ENCODE results near the gene POLD2. TPM values are rescaled to one million over a fixed set of nuclear protein-coding genes. Genes with fewer than 3 reads are reported as not detected.

Gene POLD2
- total RNA-seq, 2 experiments from 2014 or later: 287 to 296 TPM

- Mint-ChIP-seq H3K4me3 (no peak within 1 kb of the TSS), H3K4me1 (peaks cover 23% of the 10 kb centered on the region), H3K27ac (peak within 1 kb of the TSS; percentile 59), H3K27me3 (peaks cover 5% of the 10 kb centered on the region), H3K36me3 (peaks cover 11% of the 10 kb centered on the region), H3K9me3 (no peaks in the 10 kb centered on the region)
- DNase-seq: no peak
These were observed 57.8 kb downstream of the POLD2 start, which contains the start of gene PGAM2 for GRCh38 chr7:44065431-44066110. TSS of gene PGAM2 (minus strand) at chr7:44065567. CDS start at chr7:44065529, 38 bp downstream.

DNA sequence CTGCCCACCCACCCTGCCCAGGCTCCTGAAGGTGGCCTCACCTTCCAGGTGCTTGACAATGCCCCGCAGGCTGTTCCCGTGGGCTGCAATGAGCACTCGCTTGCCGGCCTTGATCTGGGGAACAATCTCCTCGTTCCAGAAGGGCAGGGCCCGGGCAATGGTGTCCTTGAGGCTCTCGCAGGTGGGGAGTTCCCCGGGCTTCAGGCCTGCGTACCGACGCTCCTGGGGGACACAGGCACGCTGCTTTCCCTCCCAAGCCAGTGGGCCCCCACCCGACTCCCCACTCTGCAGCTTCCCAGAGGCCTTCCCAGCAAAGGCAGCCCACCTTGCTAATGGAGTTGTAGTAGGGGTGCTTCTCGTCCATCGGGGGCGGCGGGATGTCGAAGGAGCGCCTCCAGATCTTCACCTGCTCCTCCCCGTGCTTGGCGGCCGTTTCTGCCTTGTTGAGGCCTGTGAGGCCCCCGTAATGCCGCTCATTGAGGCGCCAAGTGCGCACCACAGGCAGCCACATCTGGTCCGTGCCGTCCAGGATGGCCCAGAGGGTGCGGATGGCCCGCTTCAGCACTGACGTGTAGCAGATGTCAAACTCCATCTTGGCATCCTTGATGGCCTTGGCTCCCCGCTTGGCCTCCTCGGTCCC, 58.4 kb downstream of the POLD2 start:
- Mint-ChIP-seq H3K36me3 (peaks cover 13% of the 10 kb centered on the region), H3K4me1 (peaks cover 27% of the 10 kb centered on the region), H3K4me3 (no peak overlapping the region), H3K27me3 (peaks cover 5% of the 10 kb centered on the region), H3K27ac (no peak overlapping the region), H3K9me3 (no peaks in the 10 kb centered on the region)
- DNase-seq: no peak

Other genes with a start within 250 kb of the POLD2 start
- 10 to 100 TPM; 24.3 to 26.1 TPM for gene URGCP, start 217.0 kb downstream of the POLD2 start, total RNA-seq
- gene UBE2D4, start 197.1 kb downstream of the POLD2 start, total RNA-seq: 10 to 100 TPM; 12.1 to 12.7 TPM
- gene SPDYE1, start 125.7 kb downstream of the POLD2 start, total RNA-seq: not detected
- 100 to 1,000 TPM; 131 to 136 TPM for gene DBNL, start 78.8 kb downstream of the POLD2 start, total RNA-seq
- under 1 TPM; 0.34 to 0.43 TPM for gene PGAM2, start 58.0 kb downstream of the POLD2 start, total RNA-seq
- 10 to 100 TPM; 32.5 to 35.2 TPM for gene POLM, start 41.0 kb downstream of the POLD2 start, total RNA-seq
- 10 to 100 TPM; 32.6 to 38.3 TPM for gene AEBP1, start 19.2 kb downstream of the POLD2 start, total RNA-seq
- gene MYL7, start 17.8 kb upstream of the POLD2 start, total RNA-seq: not detected
- gene GCK, start 65.9 kb upstream of the POLD2 start, total RNA-seq: 1 to 10 TPM; 2.5 to 3.7 TPM
- 10 to 100 TPM; 74.9 to 75.9 TPM for gene YKT6, start 77.4 kb upstream of the POLD2 start, total RNA-seq
- gene CAMK2B, start 202.0 kb upstream of the POLD2 start, total RNA-seq: under 1 TPM; 0.62 to 0.97 TPM